Thyroid gland (tissue), 4 donors: ENCODE data around the gene AOC3. TPM values are rescaled to one million over a fixed set of nuclear protein-coding genes. Genes with fewer than 3 reads are reported as not detected.
A peak's percentile ranks its signal among the peaks of the same experiment; 100 is the strongest.
"Not testable (repeated sequence)": the region's sequence is repeated elsewhere in the genome, so short reads cannot be mapped to it uniquely, and the experiment has no call there.

Experiments
- DNase-seq, 2 donors: peaks; one replicate each; pipeline ENCODE4 v3.0.0-alpha.2; 2019
- H3K27ac ChIP-seq, 3 donors: fragments of 200-600 bp; sonication (generic); 1 replicate in 2 of 3; 2 replicates in 1 of 3; pipeline ENCODE4 v1.5.1; 2016 to 2019; ENCODE audit warnings: mild to moderate bottlenecking in 1 of 3, moderate library complexity in 1 of 3
- H3K27me3 ChIP-seq: fragments of 200-600 bp; sonication (generic); one replicate; pipeline ENCODE4 v1.5.1; 2019
- H3K36me3 ChIP-seq, 2 donors: fragments of 200-600 bp; sonication (generic); one replicate each; pipeline ENCODE4 v1.5.1; 2016 to 2019
- H3K4me1 ChIP-seq, 2 donors: fragments of 200-600 bp; sonication (generic); one replicate each; pipeline ENCODE4 v1.5.1; 2017 to 2019
- H3K4me3 ChIP-seq, 3 donors: fragments of 200-600 bp; sonication (generic); replicated peaks in 1 of 3; 1 replicate in 2 of 3; 2 replicates in 1 of 3; pipeline ENCODE4 v1.5.1; 2016; ENCODE audit warnings: mild to moderate bottlenecking in 1 of 3
- H3K9me3 ChIP-seq: fragments of 200-600 bp; sonication (generic); one replicate; pipeline ENCODE4 v1.5.1; 2017
- CTCF ChIP-seq, 6 experiments: fragments of 200-600 bp in 3 of 6; fragments of 450-650 bp in 3 of 6; sonication (generic) in 3 of 6; IDR thresholded peaks; one replicate each; pipeline ENCODE4 v1.5.1; 2016 to 2019; ENCODE audit warnings: antibody characterized with exemption in 6 of 6, mild to moderate bottlenecking in 2 of 6, inconsistent platforms in 1 of 6, moderate library complexity in 1 of 6
- POLR2A ChIP-seq, 2 donors: fragments of 450-650 bp; IDR thresholded peaks; one replicate each; pipeline ENCODE4 v1.6.1; 2017; ENCODE audit warnings: antibody characterized with exemption in 2 of 2, mild to moderate bottlenecking in 2 of 2, moderate library complexity in 1 of 2
- WGBS, 2 donors: methylation state at CpG; one replicate each; pipeline ENCODE4 v1.1.5; 2017; 5-methylcytosine and 5-hydroxymethylcytosine counted together
- intact Hi-C: fragments of 100-400 bp; cut with DNase I; formaldehyde crosslinking; loops from one replicate; pipeline ENCODE4 v1.15.1; 2023
- total RNA-seq, 4 donors: library from RNA; depleted of rRNA; stranded (reverse); fragments of >200 nt; gene quantifications; one replicate each; pipeline ENCODE4 v1.2.3, GENCODE V29; 2016

The AOC3 gene
- total RNA-seq, 4 donors from 2014 or later, result 4.2 to 11.6 (median 5.8) TPM

- no peak overlapping the region for H3K4me3 ChIP-seq
- TF ChIP-seq CTCF (IDR thresholded peaks at IDR 0.05) (no peak), POLR2A (IDR thresholded peaks at IDR 0.05) (no peak)
- DNase-seq, result no peak
- no peaks in the 10 kb centered on the region for H3K9me3 ChIP-seq
- intact Hi-C loops, result no loop called here
- no peaks in the 10 kb centered on the region for H3K36me3 ChIP-seq
- peaks cover 15 to 59% of the 10 kb centered on the region in 2 donors for H3K4me1 ChIP-seq
- H3K27me3 ChIP-seq, result no peaks in the 10 kb centered on the region
- H3K27ac ChIP-seq, result peak overlapping the region in 2 of 3 donors; percentile 14 to 80
- WGBS, 2 donors, result 44 to 46% methylated on average over 4 of the region's 4 CpGs
Observed at GRCh38 chr17:42893359-42893758, 42.4 kb downstream of the AOC3 start.

GRCh38 chr17:42894283-42895184 lies 43.5 kb downstream of the AOC3 start:
- no peak for TF ChIP-seq CTCF (IDR thresholded peaks at IDR 0.05)
- TF ChIP-seq POLR2A (IDR thresholded peaks at IDR 0.05), result no peak

GRCh38 chr17:42895185-42895555 lies 44.2 kb downstream of the AOC3 start:
- peak overlapping the region in 2 of 3 donors; percentile 7 to 12 for H3K27ac ChIP-seq
- H3K4me3 ChIP-seq, result no peak overlapping the region
- no peaks in the 10 kb centered on the region for H3K36me3 ChIP-seq
- intact Hi-C loops, result no loop called here
- WGBS, 2 donors, result 40 to 71% methylated on average over 2 of the region's 2 CpGs
- TF ChIP-seq POLR2A (IDR thresholded peaks at IDR 0.05) (no peak), CTCF (IDR thresholded peaks at IDR 0.05) (no peak)
- DNase-seq, result peak in 1 of 2 donors; percentile 12
- H3K9me3 ChIP-seq, result no peaks in the 10 kb centered on the region
- H3K4me1 ChIP-seq, result peaks cover 12 to 50% of the 10 kb centered on the region in 2 donors
- H3K27me3 ChIP-seq, result no peaks in the 10 kb centered on the region

More at GRCh38 chr17:42894283-42895184, 43.5 kb downstream of the AOC3 start:
- H3K36me3 ChIP-seq, result no peaks in the 10 kb centered on the region
- peaks cover 12 to 50% of the 10 kb centered on the region in 2 donors for H3K4me1 ChIP-seq
- no peak overlapping the region for H3K4me3 ChIP-seq
- WGBS, 2 donors, result 82 to 88% methylated on average over 12 of the region's 12 CpGs
- intact Hi-C loops, result no loop called here
- no peaks in the 10 kb centered on the region for H3K9me3 ChIP-seq
- H3K27ac ChIP-seq, result peak overlapping the region in 2 of 3 donors; percentile 7 to 12
- no peaks in the 10 kb centered on the region for H3K27me3 ChIP-seq
- no peak for DNase-seq

GRCh38 chr17:42898147-42898811 lies 47.3 kb downstream of the AOC3 start:
- no peak overlapping the region for H3K4me3 ChIP-seq
- no peaks in the 10 kb centered on the region for H3K27me3 ChIP-seq
- no peak overlapping the region for H3K27ac ChIP-seq
- DNase-seq, result no peak
- 94% methylated on average over 6 to 7 of the region's 7 CpGs for WGBS, 2 donors
- TF ChIP-seq POLR2A (IDR thresholded peaks at IDR 0.05) (no peak), CTCF (IDR thresholded peaks at IDR 0.05) (no peak)
- no peaks in the 10 kb centered on the region for H3K9me3 ChIP-seq
- intact Hi-C loops, result no loop called here
- H3K36me3 ChIP-seq, result no peaks in the 10 kb centered on the region
- H3K4me1 ChIP-seq, result peaks cover 0 to 23% of the 10 kb centered on the region in 2 donors

- DNase-seq, H3K4me3 ChIP-seq, H3K36me3 ChIP-seq, H3K9me3 ChIP-seq, H3K27ac ChIP-seq, H3K27me3 ChIP-seq, intact Hi-C loops: not testable (repeated sequence)
- peaks cover 0 to 11% of the 10 kb centered on the region in 2 donors for H3K4me1 ChIP-seq
- WGBS, 2 donors, result 87 to 94% methylated on average over 3 of the region's 3 CpGs
Observed at GRCh38 chr17:42899981-42900380, 49.0 kb downstream of the AOC3 start.
